ENCODE data around the gene DPH1.

The DPH1 gene

GRCh38 chr17:2028234-2028614, 1.7 kb upstream of the DPH1 start:
- peaks cover 26% of the 10 kb centered on the region for H3K27me3 ChIP-seq (ENCODE audit: insufficient read depth, poor library complexity, severe bottlenecking)
- no peaks in the 10 kb centered on the region for H3K36me3 ChIP-seq (ENCODE audit: low read depth)
- no peak overlapping the region for H3K4me3 ChIP-seq (ENCODE audit: severe bottlenecking)
- ATAC-seq (ENCODE audit: low read depth) (no peak), DNase-seq (ENCODE audit: low spot score) (no peak)
- peaks cover 5% of the 10 kb centered on the region for H3K4me1 ChIP-seq (ENCODE audit: insufficient read depth, poor library complexity, severe bottlenecking)
- H3K9me3 ChIP-seq (ENCODE audit: severe bottlenecking) = no peaks in the 10 kb centered on the region
- H3K27ac ChIP-seq (ENCODE audit: poor library complexity, severe bottlenecking) = no peak overlapping the region
- TF ChIP-seq, protein P1, sequence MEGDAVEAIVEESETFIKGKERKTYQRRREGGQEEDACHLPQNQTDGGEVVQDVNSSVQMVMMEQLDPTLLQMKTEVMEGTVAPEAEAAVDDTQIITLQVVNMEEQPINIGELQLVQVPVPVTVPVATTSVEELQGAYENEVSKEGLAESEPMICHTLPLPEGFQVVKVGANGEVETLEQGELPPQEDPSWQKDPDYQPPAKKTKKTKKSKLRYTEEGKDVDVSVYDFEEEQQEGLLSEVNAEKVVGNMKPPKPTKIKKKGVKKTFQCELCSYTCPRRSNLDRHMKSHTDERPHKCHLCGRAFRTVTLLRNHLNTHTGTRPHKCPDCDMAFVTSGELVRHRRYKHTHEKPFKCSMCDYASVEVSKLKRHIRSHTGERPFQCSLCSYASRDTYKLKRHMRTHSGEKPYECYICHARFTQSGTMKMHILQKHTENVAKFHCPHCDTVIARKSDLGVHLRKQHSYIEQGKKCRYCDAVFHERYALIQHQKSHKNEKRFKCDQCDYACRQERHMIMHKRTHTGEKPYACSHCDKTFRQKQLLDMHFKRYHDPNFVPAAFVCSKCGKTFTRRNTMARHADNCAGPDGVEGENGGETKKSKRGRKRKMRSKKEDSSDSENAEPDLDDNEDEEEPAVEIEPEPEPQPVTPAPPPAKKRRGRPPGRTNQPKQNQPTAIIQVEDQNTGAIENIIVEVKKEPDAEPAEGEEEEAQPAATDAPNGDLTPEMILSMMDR (IDR thresholded peaks at IDR 0.05; ENCODE audit: poor library complexity, severe bottlenecking) = no peak

GRCh38 chr17:2028737-2029136, 1.2 kb upstream of the DPH1 start:
- no peak for ATAC-seq (ENCODE audit: low read depth)

DNA sequence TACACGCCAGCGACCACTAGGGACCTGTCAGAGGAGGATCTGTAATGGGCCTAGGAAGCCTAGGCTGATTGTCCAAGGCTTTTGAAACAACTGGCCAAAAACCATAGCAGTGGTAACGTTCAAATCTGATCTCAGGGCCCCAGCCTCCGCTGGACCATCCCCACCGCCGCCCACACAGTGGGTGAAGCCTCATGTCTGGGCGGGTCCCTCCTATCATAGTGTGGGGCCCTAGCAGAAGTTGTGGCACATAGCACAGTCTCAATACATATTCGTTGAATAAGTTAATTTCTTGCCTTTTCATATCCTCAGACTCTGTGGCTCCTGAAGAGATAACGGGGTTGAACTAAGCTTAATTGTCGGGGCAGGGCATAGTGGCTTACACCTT, 818 bp downstream of the DPH1 start:
- peaks cover 6% of the 10 kb centered on the region for H3K27me3 ChIP-seq (ENCODE audit: insufficient read depth, poor library complexity, severe bottlenecking)

More at GRCh38 chr17:2028737-2029136, 1.2 kb upstream of the DPH1 start:
- TF ChIP-seq, protein P1 (IDR thresholded peaks at IDR 0.05; ENCODE audit: poor library complexity, severe bottlenecking) = no peak
- DNase-seq (ENCODE audit: low spot score) = no peak
- Histone ChIP-seq H3K4me3 (ENCODE audit: severe bottlenecking) (no peak overlapping the region), H3K9me3 (ENCODE audit: severe bottlenecking) (no peaks in the 10 kb centered on the region), H3K27me3 (ENCODE audit: insufficient read depth, poor library complexity, severe bottlenecking) (peaks cover 25% of the 10 kb centered on the region), H3K36me3 (ENCODE audit: low read depth) (no peaks in the 10 kb centered on the region), H3K4me1 (ENCODE audit: insufficient read depth, poor library complexity, severe bottlenecking) (peaks cover 5% of the 10 kb centered on the region), H3K27ac (ENCODE audit: poor library complexity, severe bottlenecking) (no peak overlapping the region)

GRCh38 chr17:2033153-2033552, 3.2 kb downstream of the DPH1 start:
- ATAC-seq (ENCODE audit: low read depth) = no peak
- H3K9me3 ChIP-seq (ENCODE audit: severe bottlenecking) = no peaks in the 10 kb centered on the region
- H3K36me3 ChIP-seq (ENCODE audit: low read depth) = 0 out of 2 replicates have a peak, but pooled peaks cover 4% of the 10 kb centered on the region
- no peak overlapping the region for H3K27ac ChIP-seq (ENCODE audit: poor library complexity, severe bottlenecking)
- TF ChIP-seq, protein P1 (IDR thresholded peaks at IDR 0.05; ENCODE audit: poor library complexity, severe bottlenecking) = no peak
- H3K4me3 ChIP-seq (ENCODE audit: severe bottlenecking) = no peak overlapping the region
- H3K27me3 ChIP-seq (ENCODE audit: insufficient read depth, poor library complexity, severe bottlenecking) = no peaks in the 10 kb centered on the region
- DNase-seq (ENCODE audit: low spot score) = no peak
- H3K4me1 ChIP-seq (ENCODE audit: insufficient read depth, poor library complexity, severe bottlenecking) = peaks cover 5% of the 10 kb centered on the region

More for the DNA sequence above, 818 bp downstream of the DPH1 start:
- H3K36me3 ChIP-seq (ENCODE audit: low read depth) = no peaks in the 10 kb centered on the region
- H3K27ac ChIP-seq (ENCODE audit: poor library complexity, severe bottlenecking) = peak overlapping the region; percentile 2
- peak overlapping the region; percentile 96 for H3K4me3 ChIP-seq (ENCODE audit: severe bottlenecking)
- H3K9me3 ChIP-seq (ENCODE audit: severe bottlenecking) = no peaks in the 10 kb centered on the region
- ATAC-seq (ENCODE audit: low read depth) = peak; percentile 4; the same call in 2 of the 3 replicates
- DNase-seq (ENCODE audit: low spot score) = peak; percentile 71
- TF ChIP-seq, protein P1 (IDR thresholded peaks at IDR 0.05; ENCODE audit: poor library complexity, severe bottlenecking) = peak; percentile 64
- H3K4me1 ChIP-seq (ENCODE audit: insufficient read depth, poor library complexity, severe bottlenecking) = peaks cover 5% of the 10 kb centered on the region

GRCh38 chr17:2034157-2034556, 4.2 kb downstream of the DPH1 start:
- no peaks in the 10 kb centered on the region for H3K27me3 ChIP-seq (ENCODE audit: insufficient read depth, poor library complexity, severe bottlenecking)
- peaks cover 5% of the 10 kb centered on the region for H3K4me1 ChIP-seq (ENCODE audit: insufficient read depth, poor library complexity, severe bottlenecking)
- TF ChIP-seq, protein P1 (IDR thresholded peaks at IDR 0.05; ENCODE audit: poor library complexity, severe bottlenecking) = no peak
- ATAC-seq (ENCODE audit: low read depth) (no peak), DNase-seq (ENCODE audit: low spot score) (no peak)
- H3K4me3 ChIP-seq (ENCODE audit: severe bottlenecking) = no peak overlapping the region
- 0 out of 2 replicates have a peak, but pooled peaks cover 4% of the 10 kb centered on the region for H3K36me3 ChIP-seq (ENCODE audit: low read depth)
- no peaks in the 10 kb centered on the region for H3K9me3 ChIP-seq (ENCODE audit: severe bottlenecking)
- H3K27ac ChIP-seq (ENCODE audit: poor library complexity, severe bottlenecking) = no peak overlapping the region

All from RWPE2 (cell line).